HFFc6 (cell line): ENCODE data around the gene COG5. TPM values are rescaled to one million over a fixed set of nuclear protein-coding genes. Genes with fewer than 3 reads are reported as not detected.
A peak's percentile ranks its signal among the peaks of the same experiment; 100 is the strongest.

Experiments used
- DNase-seq: peaks from one replicate; pipeline ENCODE4 v3.0.0-alpha.2; 2018
- H3K27ac Mint-ChIP-seq: 2 replicates; pipeline ENCODE4 v1.8.0; 2020; ENCODE audit warnings: mild to moderate bottlenecking, mixed read lengths
- H3K27me3 Mint-ChIP-seq: 2 replicates; pipeline ENCODE4 v1.8.0; 2021; ENCODE audit warnings: mild to moderate bottlenecking, moderate library complexity, mixed read lengths; ENCODE audit not compliant: insufficient read depth
- H3K36me3 Mint-ChIP-seq: 2 replicates; pipeline ENCODE4 v1.8.0; 2021; ENCODE audit warnings: low read depth, mixed read lengths
- H3K4me1 Mint-ChIP-seq: 2 replicates; pipeline ENCODE4 v1.8.0; 2020; ENCODE audit warnings: low read depth, mixed read lengths
- H3K4me3 Mint-ChIP-seq: 2 replicates; pipeline ENCODE4 v1.8.0; 2020; ENCODE audit warnings: mild to moderate bottlenecking, moderate library complexity, mixed read lengths
- H3K9me3 Mint-ChIP-seq: 2 replicates; pipeline ENCODE4 v1.8.0; 2020; ENCODE audit warnings: mild to moderate bottlenecking, mixed read lengths
- CTCF ChIP-seq: fragments of 200-600 bp; sonication (generic); IDR thresholded peaks from 2 replicates; pipeline ENCODE4 v1.5.0; 2021; ENCODE audit warnings: antibody characterized with exemption, mild to moderate bottlenecking
- total RNA-seq, 6 experiments: library from RNA; stranded (reverse); fragmentation: NEBNext Ultra II Directional; extraction: Animal tissue kit (Norgen Biotek cat#: 25700); gene quantifications; 2 replicates in 1 of 6; 3 replicates in 5 of 6; pipeline ENCODE4 v1.2.3, GENCODE V29; 2021

The COG5 gene
- total RNA-seq, 6 experiments from 2014 or later = 25.6 to 34.8 (median 31.6) TPM

- Mint-ChIP-seq H3K36me3 (peaks cover 14% of the 10 kb centered on the region), H3K9me3 (no peaks in the 10 kb centered on the region), H3K4me3 (peak within 1 kb of the TSS; percentile 90), H3K27ac (peak within 1 kb of the TSS; percentile 95), H3K27me3 (peaks cover 2% of the 10 kb centered on the region; the same call in 1 of the 2 replicates), H3K4me1 (peaks cover 30% of the 10 kb centered on the region)
- DNase-seq = peak; percentile 48
- peak; percentile 54; the same call in 1 of the 2 replicates for TF ChIP-seq CTCF
These were observed 16.4 kb upstream of the COG5 start, which contains the start of gene BCAP29 for GRCh38 chr7:107579885-107580715. BCAP29 (plus strand) TSS chr7:107580246; CDS start chr7:107580773, 527 bp downstream.

- Mint-ChIP-seq H3K36me3 (peaks cover 8% of the 10 kb centered on the region; the same call in 1 of the 2 replicates), H3K27me3 (peaks cover 2% of the 10 kb centered on the region; the same call in 1 of the 2 replicates), H3K9me3 (no peaks in the 10 kb centered on the region), H3K27ac (peak overlapping the region; percentile 95), H3K4me1 (peaks cover 30% of the 10 kb centered on the region), H3K4me3 (peak overlapping the region; percentile 90)
- no peak for DNase-seq
- TF ChIP-seq CTCF = no peak
These were observed 15.8 kb upstream of the COG5 start for GRCh38 chr7:107579554-107579884.

- no peaks in the 10 kb centered on the region for H3K9me3 Mint-ChIP-seq
- peaks cover 4% of the 10 kb centered on the region; the same call in 1 of the 2 replicates for H3K4me1 Mint-ChIP-seq
- peaks cover 20% of the 10 kb centered on the region for H3K36me3 Mint-ChIP-seq
- no peaks in the 10 kb centered on the region for H3K27me3 Mint-ChIP-seq
- H3K27ac Mint-ChIP-seq = no peak overlapping the region
- DNase-seq = no peak
- TF ChIP-seq CTCF = no peak
- H3K4me3 Mint-ChIP-seq = no peak overlapping the region
These were observed 9.8 kb upstream of the COG5 start for GRCh38 chr7:107573537-107573936.

GRCh38 chr7:107570298-107570697, 6.6 kb upstream of the COG5 start:
- no peaks in the 10 kb centered on the region for H3K9me3 Mint-ChIP-seq
- H3K36me3 Mint-ChIP-seq = peaks cover 26% of the 10 kb centered on the region
- DNase-seq = no peak
- TF ChIP-seq CTCF = no peak
- H3K4me1 Mint-ChIP-seq = peaks cover 20% of the 10 kb centered on the region
- no peak overlapping the region for H3K4me3 Mint-ChIP-seq
- no peak overlapping the region for H3K27ac Mint-ChIP-seq
- H3K27me3 Mint-ChIP-seq = no peaks in the 10 kb centered on the region; the same call in 1 of the 2 replicates

- peaks cover 26% of the 10 kb centered on the region for H3K36me3 Mint-ChIP-seq
- no peaks in the 10 kb centered on the region; the same call in 1 of the 2 replicates for H3K27me3 Mint-ChIP-seq
- peaks cover 69% of the 10 kb centered on the region for H3K4me1 Mint-ChIP-seq
- H3K4me3 Mint-ChIP-seq = peak overlapping the region; percentile 88
- H3K27ac Mint-ChIP-seq = peak overlapping the region; percentile 94
- H3K9me3 Mint-ChIP-seq = no peaks in the 10 kb centered on the region
- peak; percentile 87 for DNase-seq
- TF ChIP-seq CTCF = peak; percentile 43
These were observed 1.0 kb upstream of the COG5 start for GRCh38 chr7:107564553-107565298.
